GM12878 (cell line): ENCODE data around the gene RBPJL. TPM values are rescaled to one million over a fixed set of nuclear protein-coding genes. Genes with fewer than 3 reads are reported as not detected.

Experiments
- ATAC-seq: fragments of 200-7000 bp; cut with Tn5 transposase; 3 replicates; pipeline ENCODE4 v1.9.1; 2020; ENCODE audit warnings: mild to moderate bottlenecking, moderate library complexity
- BruUV-seq: library from RNA; stranded (reverse); fragments of 400-500 nt; replicated peaks from 2 replicates; lab custom pipeline; 2021; lab: Mats Ljungman, UMichigan
- CTCF ChIA-PET: fragments of 300-600 bp; sonication (Branson Sonifier 250); formaldehyde crosslinking; extraction: SDS; loops from one replicate; lab custom pipeline; 2021; ENCODE audit warnings: inconsistent platforms; lab: Yijun Ruan, JAX
- POLR2A ChIA-PET: fragments of 350-600 bp; formaldehyde crosslinking; extraction: SDS; loops from one replicate; lab custom pipeline; 2021; ENCODE audit warnings: inconsistent platforms; lab: Charles Lee
- RAD21 ChIA-PET: fragments of 300-600 bp; sonication (Branson Sonifier 250); formaldehyde crosslinking; loops from one replicate; lab custom pipeline; 2023; ENCODE audit warnings: antibody characterized with exemption; ENCODE audit not compliant: unreplicated experiment; lab: Charles Lee
- SMC1A ChIA-PET: fragments of 300-600 bp; sonication (Branson Sonifier 250); formaldehyde crosslinking; loops from one replicate; lab custom pipeline; 2023; ENCODE audit not compliant: unreplicated experiment, uncharacterized antibody; lab: Charles Lee
- DNase-seq: peaks from one replicate; pipeline ENCODE4 v3.0.0-alpha.2; 2011; ENCODE audit warnings: low read depth, low spot score
- FAIRE-seq: peaks from 3 replicates; lab custom pipeline; 2011; peaks lifted over from hg19 to GRCh38; lab: Jason Lieb, UNC
- H2AFZ ChIP-seq: 2 replicates; pipeline ENCODE4 v1.6.0; 2011; ENCODE audit warnings: low read depth, low read length, control low read depth; ENCODE audit not compliant: control insufficient read depth
- H3K27ac ChIP-seq: 2 replicates; pipeline ENCODE4 v1.5.1; 2011; ENCODE audit warnings: control low read depth; ENCODE audit not compliant: control insufficient read depth, insufficient read depth
- H3K27me3 ChIP-seq, 2 experiments: replicated peaks in 1 of 2; 2 replicates each; pipeline versions ENCODE4 v1.6.0 to v1.6.1; 2011; ENCODE audit warnings: low read length in 1 of 2; ENCODE audit not compliant: control insufficient read depth in 2 of 2, insufficient read depth in 2 of 2
- H3K36me3 ChIP-seq, 2 experiments: 2 replicates each; pipeline ENCODE4 v1.5.1; 2011; ENCODE audit warnings: low read length in 1 of 2; ENCODE audit not compliant: control insufficient read depth in 2 of 2, insufficient read depth in 2 of 2
- H3K4me1 ChIP-seq: 2 replicates; pipeline ENCODE4 v1.6.1; 2011; ENCODE audit warnings: mild to moderate bottlenecking, low read length, moderate library complexity, mixed read lengths; ENCODE audit not compliant: control insufficient read depth, insufficient read depth
- H3K4me2 ChIP-seq: 2 replicates; pipeline ENCODE4 v1.6.0; 2011; ENCODE audit warnings: control low read depth; ENCODE audit not compliant: control insufficient read depth, insufficient read depth
- H3K4me3 ChIP-seq: fragments of 200-600 bp; sonication (generic); 2 replicates; pipeline ENCODE4 v1.5.1; 2016
- H3K79me2 ChIP-seq: 2 replicates; pipeline ENCODE4 v1.6.0; 2011; ENCODE audit warnings: low read length; ENCODE audit not compliant: control insufficient read depth, insufficient read depth
- H3K9ac ChIP-seq: 2 replicates; pipeline ENCODE4 v1.8.0; 2011; ENCODE audit warnings: low read length, control low read depth, mixed read lengths; ENCODE audit not compliant: control insufficient read depth, insufficient read depth
- H3K9me3 ChIP-seq: replicated peaks from 3 replicates; pipeline ENCODE4 v1.5.1; 2011; ENCODE audit warnings: mild to moderate bottlenecking, low read length; ENCODE audit not compliant: control insufficient read depth, insufficient read depth
- H4K20me1 ChIP-seq: 2 replicates; pipeline ENCODE4 v1.6.0; 2011; ENCODE audit not compliant: control insufficient read depth, insufficient read depth
- BCL11A ChIP-seq: IDR thresholded peaks from 2 replicates; pipeline ENCODE4 v1.6.1; 2011; ENCODE audit warnings: low read depth, low read length
- E2F4 ChIP-seq: IDR thresholded peaks from 2 replicates; pipeline ENCODE4 v1.6.1; 2012; ENCODE audit warnings: low read depth, low read length, improper control_type of control experiment
- HSF1 ChIP-seq: fragments of 150-350 bp; IDR thresholded peaks from 2 replicates; pipeline ENCODE4 v1.6.1; 2014; ENCODE audit warnings: mild to moderate bottlenecking, low read depth, low read length
- MYC ChIP-seq: IDR thresholded peaks from 2 replicates; pipeline ENCODE4 v1.6.1; 2011; ENCODE audit warnings: mild to moderate bottlenecking, low read length, moderate library complexity, inconsistent platforms; ENCODE audit not compliant: insufficient read depth, insufficient replicate concordance, insufficient read length, severe bottlenecking
- REST ChIP-seq: IDR thresholded peaks from 2 replicates; pipeline ENCODE4 v1.6.1; 2012; ENCODE audit warnings: mild to moderate bottlenecking, low read depth, low read length
- SIN3A ChIP-seq: IDR thresholded peaks from 2 replicates; pipeline ENCODE4 v1.6.1; 2012; ENCODE audit warnings: low read depth, low read length, improper control_type of control experiment
- SUPT20H ChIP-seq: IDR thresholded peaks from 2 replicates; pipeline ENCODE4 v1.6.1; 2011; ENCODE audit warnings: low read depth, mild to moderate bottlenecking, low read length, moderate library complexity, borderline replicate concordance; ENCODE audit not compliant: control insufficient read depth
- ZNF217 ChIP-seq: fragments of 450-650 bp; IDR thresholded peaks from 2 replicates; pipeline ENCODE4 v1.6.1; 2017; ENCODE audit warnings: antibody characterized with exemption, mild to moderate bottlenecking
- ZNF24 ChIP-seq: fragments of 450-650 bp; IDR thresholded peaks from 2 replicates; pipeline ENCODE4 v1.6.1; 2017; ENCODE audit warnings: antibody characterized with exemption, mild to moderate bottlenecking
- ZNF592 ChIP-seq: fragments of 450-650 bp; IDR thresholded peaks from 2 replicates; pipeline ENCODE4 v1.6.1; 2017; ENCODE audit warnings: mild to moderate bottlenecking, moderate library complexity
- WGBS: methylation state at CpG from one replicate; pipeline ENCODE4 v1.1.6; 2016; ENCODE audit warnings: low lambda C conversion rate; ENCODE audit not compliant: insufficient replicate concordance, insufficient coverage; ENCODE audit errors: missing lambda C conversion rate; 5-methylcytosine and 5-hydroxymethylcytosine counted together
- in situ Hi-C: fragments of 300-500 bp; cut with MboI; formaldehyde crosslinking; loops from 9 replicates; pipeline ENCODE4 v1.14.3; 2018; ENCODE audit warnings: mixed read lengths
- intact Hi-C: fragments of 100-400 bp; cut with micrococcal nuclease; formaldehyde crosslinking; loops from one replicate; pipeline ENCODE4 v1.14.2; 2022; ENCODE audit not compliant: unreplicated experiment
- polyA plus RNA-seq, 11 experiments: library from polyadenylated mRNA; depleted of rRNA in 4 of 11; unstranded in 6 of 11; stranded (reverse) in 5 of 11; fragments of >200 nt; fragmentation: Nextera tagmentation in 4 of 11; fragmentation: Illumina TruSeq in 1 of 11; extraction: Ambion mirVana in 4 of 11; extraction: Trizol in 1 of 11; gene quantifications; 1 replicate in 1 of 11; 2 replicates in 10 of 11; pipeline versions ENCODE4 v1.2.1 to v1.2.3, GENCODE V29; 2011 to 2016; ENCODE audit warnings: inconsistent platforms in 2 of 11, missing spikeins in 2 of 11, low read depth in 1 of 11
- total RNA-seq, 4 experiments: library from RNA; depleted of rRNA in 3 of 4; stranded (reverse); fragments of >200 nt in 3 of 4; fragmentation: Illumina TruSeq in 1 of 4; extraction: Trizol in 1 of 4; gene quantifications; 2 replicates each; pipeline versions ENCODE4 v1.2.1 to v1.2.3, GENCODE V29; 2013 to 2021

Gene RBPJL
- total and polyA plus RNA-seq, 10 of the 15 experiments (the other 5 are each of a cell fraction or from before 2014, with no cell fraction given), result 0.18 TPM; not detected in 9

- TF ChIP-seq ZNF24, result no peak
Measured at GRCh38 chr20:45323731-45324130, 17.1 kb downstream of the RBPJL start (continued).

DNA sequence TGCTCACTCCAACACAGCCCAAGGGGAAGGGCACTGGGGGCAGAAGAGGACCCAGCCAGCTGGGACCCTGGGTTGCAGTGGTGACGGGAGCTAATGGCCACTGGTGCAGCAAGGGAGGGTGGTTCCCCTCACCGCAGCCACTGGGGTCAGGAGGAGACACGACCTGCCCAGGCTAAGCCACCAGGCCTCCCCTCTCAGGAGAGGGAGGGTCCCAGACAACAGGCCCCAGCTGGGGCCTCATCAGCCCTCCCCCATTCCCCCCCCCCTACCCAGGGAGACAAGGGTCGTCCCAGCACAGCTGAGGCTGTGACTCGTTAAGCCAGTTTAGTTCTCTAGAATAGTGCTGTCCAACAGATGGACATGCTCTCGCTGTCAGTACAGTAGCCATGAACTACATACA, 18.7 kb downstream of the RBPJL start:
- POLR2A ChIA-PET, result no interaction called here
- WGBS, result 27% methylated on average over 6 of the region's 6 CpGs
- TF ChIP-seq BCL11A (no peak), HSF1 (no peak), E2F4 (no peak), SIN3A (no peak), ZNF217 (no peak), ZNF592 (no peak), REST (no peak), MYC (no peak), SUPT20H (no peak)

More for the DNA sequence above, 18.7 kb downstream of the RBPJL start:
- SMC1A ChIA-PET, result no interaction called here
- FAIRE-seq (no peak), ATAC-seq (no peak), DNase-seq (no peak)
- no peak overlapping the region for H3K27ac ChIP-seq
- H3K27me3 ChIP-seq, result no peaks in the 10 kb centered on the region
- H3K4me3 ChIP-seq, result no peak overlapping the region
- no peaks in the 10 kb centered on the region; a peak in 1 of 4 replicates for H3K36me3 ChIP-seq
- RAD21 ChIA-PET, result interaction anchor here (0.7 kb wide), 1 partner anchor 23 kb away, joined by 3 read pairs; the partner anchor contains the start of gene SDC4
- H4K20me1 ChIP-seq, result no peaks in the 10 kb centered on the region; the same call in 1 of the 2 replicates
- in situ Hi-C loops (no loop called here), intact Hi-C loops (no loop called here)
- peaks cover 8% of the 10 kb centered on the region for H3K4me1 ChIP-seq
- no peak overlapping the region for H2AFZ ChIP-seq
- no peak overlapping the region for H3K4me2 ChIP-seq
- CTCF ChIA-PET, result interaction anchor here (1.1 to 8.0 kb wide), 6 partner anchors 21 to 112 kb away, joined by 3 to 97 read pairs (median 4); partner anchors contain the start of gene SYS1
- no peaks in the 10 kb centered on the region for H3K79me2 ChIP-seq
- H3K9me3 ChIP-seq, result no peaks in the 10 kb centered on the region; the same call in 2 of the 3 replicates
- no peak overlapping the region for H3K9ac ChIP-seq
- BruUV-seq, result no TSS peak
